Peyer's patch (tissue), 4 donors: Measurements from ENCODE around the gene CMC4. TPM values are rescaled to one million over a fixed set of nuclear protein-coding genes. Genes with fewer than 3 reads are reported as not detected.

Source experiments
- DNase-seq, 3 donors: peaks; one replicate each; pipeline ENCODE4 v3.0.0-alpha.2; 2017 to 2019
- H3K27ac ChIP-seq, 4 donors: fragments of 200-600 bp; sonication (generic); one replicate each; pipeline ENCODE4 v1.5.1; 2016 to 2019
- H3K27me3 ChIP-seq, 2 donors: fragments of 200-600 bp; sonication (generic); one replicate each; pipeline ENCODE4 v1.5.1; 2019
- H3K36me3 ChIP-seq, 3 donors: fragments of 200-600 bp; sonication (generic); one replicate each; pipeline ENCODE4 v1.5.1; 2016 to 2019
- H3K4me1 ChIP-seq, 4 donors: fragments of 200-600 bp; sonication (generic); one replicate each; pipeline ENCODE4 v1.5.1; 2016 to 2019
- H3K4me3 ChIP-seq, 4 donors: fragments of 200-600 bp; sonication (generic); 1 replicate in 3 of 4; 2 replicates in 1 of 4; pipeline ENCODE4 v1.5.1; 2016 to 2019; ENCODE audit warnings: mild to moderate bottlenecking in 1 of 4
- H3K9me3 ChIP-seq, 4 donors: fragments of 200-600 bp; sonication (generic); one replicate each; pipeline ENCODE4 v1.5.1; 2016 to 2019; ENCODE audit warnings: mild to moderate bottlenecking in 1 of 4
- CTCF ChIP-seq, 6 experiments: fragments of 450-650 bp in 4 of 6; fragments of 200-600 bp in 2 of 6; sonication (generic) in 1 of 6; IDR thresholded peaks; one replicate each; pipeline ENCODE4 v1.5.1; 2017 to 2019; ENCODE audit warnings: antibody characterized with exemption in 6 of 6, mild to moderate bottlenecking in 3 of 6, moderate library complexity in 1 of 6
- POLR2A ChIP-seq, 2 donors: fragments of 450-650 bp; IDR thresholded peaks; one replicate each; pipeline ENCODE4 v1.5.1; 2017; ENCODE audit warnings: antibody characterized with exemption in 2 of 2, mild to moderate bottlenecking in 2 of 2, moderate library complexity in 2 of 2
- total RNA-seq, 4 donors: library from RNA; depleted of rRNA; stranded (reverse); fragments of >200 nt; gene quantifications; one replicate each; pipeline ENCODE4 v1.1.0, GENCODE V29; 2016

The CMC4 gene
- total RNA-seq, 4 donors from 2014 or later, result 3.8 to 20.6 (median 11.8) TPM

- peak overlapping the region; percentile 80 to 92 (median 84) for H3K27ac ChIP-seq
- DNase-seq, result peak in 1 of 3 donors; percentile 42
- H3K9me3 ChIP-seq, result no peaks in the 10 kb centered on the region
- H3K27me3 ChIP-seq, result no peaks in the 10 kb centered on the region
- H3K36me3 ChIP-seq, result peaks cover 0 to under 1% (median 0%) of the 10 kb centered on the region in 3 donors
- peaks cover 0 to 7% (median 0%) of the 10 kb centered on the region in 4 donors for H3K4me1 ChIP-seq
- TF ChIP-seq POLR2A (IDR thresholded peaks at IDR 0.05), result no peak
- no peak for TF ChIP-seq CTCF (IDR thresholded peaks at IDR 0.05)
- H3K4me3 ChIP-seq, result peak overlapping the region; percentile 54 to 75 (median 60)
These were observed 317 bp downstream of the CMC4 start for GRCh38 chrX:155070663-155070974.

- peak overlapping the region; percentile 54 to 75 (median 60) for H3K4me3 ChIP-seq
- TF ChIP-seq CTCF (IDR thresholded peaks at IDR 0.05), result no peak
- no peak for TF ChIP-seq POLR2A (IDR thresholded peaks at IDR 0.05)
- H3K4me1 ChIP-seq, result peaks cover 0 to 7% (median 0%) of the 10 kb centered on the region in 4 donors
- no peaks in the 10 kb centered on the region for H3K27me3 ChIP-seq
- H3K27ac ChIP-seq, result peak overlapping the region in 2 of 4 donors; percentile 80 to 92
- no peak for DNase-seq
- no peaks in the 10 kb centered on the region for H3K36me3 ChIP-seq
- H3K9me3 ChIP-seq, result no peaks in the 10 kb centered on the region
These were observed 898 bp downstream of the CMC4 start for GRCh38 chrX:155070038-155070437.

GRCh38 chrX:155069414-155069813 is 1.5 kb downstream of the CMC4 start:
- H3K4me1 ChIP-seq, result peaks cover 0 to 7% (median 0%) of the 10 kb centered on the region in 4 donors
- H3K27ac ChIP-seq, result no peak overlapping the region
- no peaks in the 10 kb centered on the region for H3K9me3 ChIP-seq
- DNase-seq, result no peak
- no peaks in the 10 kb centered on the region for H3K36me3 ChIP-seq
- H3K27me3 ChIP-seq, result no peaks in the 10 kb centered on the region
- H3K4me3 ChIP-seq, result peak overlapping the region in 2 of 4 donors; percentile 65 to 75
- TF ChIP-seq POLR2A (IDR thresholded peaks at IDR 0.05), result no peak

- no peak for DNase-seq
- Histone ChIP-seq H3K9me3 (no peaks in the 10 kb centered on the region), H3K36me3 (no peaks in the 10 kb centered on the region), H3K27ac (no peak overlapping the region), H3K27me3 (no peaks in the 10 kb centered on the region), H3K4me3 (no peak overlapping the region), H3K4me1 (peaks cover 0 to 7% (median 0%) of the 10 kb centered on the region in 4 donors)
- TF ChIP-seq CTCF (IDR thresholded peaks at IDR 0.05), result no peak
- TF ChIP-seq POLR2A (IDR thresholded peaks at IDR 0.05), result no peak
These were observed 2.8 kb downstream of the CMC4 start for GRCh38 chrX:155068165-155068564.

- H3K4me3 ChIP-seq, result no peak overlapping the region
- no peak for TF ChIP-seq CTCF (IDR thresholded peaks at IDR 0.05)
- no peak for TF ChIP-seq POLR2A (IDR thresholded peaks at IDR 0.05)
- DNase-seq, result no peak
- H3K27me3 ChIP-seq, result no peaks in the 10 kb centered on the region
- no peaks in the 10 kb centered on the region for H3K36me3 ChIP-seq
- H3K4me1 ChIP-seq, result no peaks in the 10 kb centered on the region
- H3K9me3 ChIP-seq, result no peaks in the 10 kb centered on the region
- H3K27ac ChIP-seq, result no peak overlapping the region
These were observed 5.8 kb downstream of the CMC4 start for GRCh38 chrX:155065035-155065734.

- Histone ChIP-seq H3K4me3 (no peak overlapping the region), H3K27ac (no peak overlapping the region), H3K4me1 (peaks cover 0 to 2% (median 0%) of the 10 kb centered on the region in 4 donors), H3K9me3 (no peaks in the 10 kb centered on the region), H3K27me3 (no peaks in the 10 kb centered on the region), H3K36me3 (no peaks in the 10 kb centered on the region)
- DNase-seq, result no peak
- TF ChIP-seq CTCF (IDR thresholded peaks at IDR 0.05), result no peak
- no peak for TF ChIP-seq POLR2A (IDR thresholded peaks at IDR 0.05)
These were observed 9.2 kb downstream of the CMC4 start for GRCh38 chrX:155061760-155062159.
